RPMI7951 (cell line): Measurements from ENCODE around the gene MIB1. TPM values are rescaled to one million over a fixed set of nuclear protein-coding genes. Genes with fewer than 3 reads are reported as not detected.

Source experiments
- DNase-seq: peaks from one replicate; pipeline ENCODE4 v3.0.0-alpha.2; 2012; ENCODE audit warnings: low read depth
- total RNA-seq: library from RNA; depleted of rRNA; stranded (reverse); fragments of >200 nt; shearing (Covaris generic); gene quantifications from 2 replicates; pipeline ENCODE4 v1.2.3, GENCODE V29; 2014; rRNA removed

Gene MIB1
- total RNA-seq, 1 experiment from 2014 or later: 36.0 TPM

DNA sequence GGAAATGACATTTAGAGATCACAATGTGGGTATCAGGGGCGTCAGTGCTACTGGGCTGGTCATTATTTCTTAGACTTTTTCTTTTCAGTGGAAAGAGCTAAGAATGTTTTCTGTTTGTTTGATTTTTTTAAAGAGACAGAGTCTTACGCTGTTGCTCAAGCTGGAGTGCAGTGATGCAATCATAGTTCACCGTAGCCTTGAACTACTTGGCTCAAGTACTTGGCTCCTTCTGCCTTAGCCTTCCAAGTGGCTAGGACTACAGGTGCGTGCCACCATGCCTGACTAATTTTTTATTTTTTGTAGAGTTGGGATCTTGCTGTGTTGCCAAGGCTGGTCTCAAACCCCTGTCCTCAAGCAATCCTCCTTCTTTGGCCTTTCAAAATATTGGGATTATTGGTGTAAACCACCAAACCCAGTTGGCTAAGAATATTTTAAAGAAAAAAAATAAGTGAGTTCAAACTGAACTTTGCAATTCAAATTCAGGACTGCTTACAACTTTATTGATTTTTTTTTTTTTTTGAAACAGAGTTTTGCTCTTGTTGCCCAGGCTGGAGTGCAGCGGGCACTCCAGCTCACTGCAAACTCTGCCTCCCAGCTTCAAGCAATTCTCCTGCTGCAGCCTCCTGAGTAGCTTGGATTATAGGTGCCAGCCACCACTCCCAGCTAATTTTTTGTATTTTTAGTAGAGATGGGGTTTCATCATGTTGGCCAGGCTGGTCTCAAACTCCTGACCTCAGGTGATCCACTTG, 154.2 kb downstream of the MIB1 start:
- DNase-seq: no peak

DNA sequence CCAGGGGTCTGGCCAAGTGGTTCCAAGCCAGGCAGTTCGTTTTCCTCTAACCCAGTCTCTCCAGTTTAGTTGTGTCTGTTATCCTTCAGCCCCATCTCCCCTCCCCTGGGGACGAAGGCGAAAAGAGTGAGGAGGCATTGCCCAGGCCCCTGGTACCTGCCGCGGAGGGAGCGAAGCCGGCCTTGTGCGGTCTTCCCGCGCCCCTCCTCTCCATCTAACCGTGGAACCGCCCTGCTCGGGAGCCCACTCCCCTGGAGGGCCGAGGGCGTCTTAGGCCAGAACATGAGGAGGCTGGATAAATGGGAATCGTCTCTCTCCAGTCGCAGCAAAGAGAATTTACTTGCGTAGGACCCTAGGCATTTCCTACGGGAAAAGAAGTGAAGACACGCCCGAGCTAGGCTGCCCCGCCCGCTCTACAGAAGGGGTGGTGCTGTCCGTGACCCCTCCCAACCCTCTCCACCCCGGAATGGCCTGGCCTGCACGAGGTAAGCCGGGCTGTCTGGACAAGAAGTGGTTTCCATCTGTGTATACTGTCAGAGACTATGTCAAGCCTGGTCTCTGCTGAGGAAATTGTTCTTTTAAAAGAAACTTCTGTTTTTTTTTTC, 156.2 kb downstream of the MIB1 start:
- no peak for DNase-seq

DNA sequence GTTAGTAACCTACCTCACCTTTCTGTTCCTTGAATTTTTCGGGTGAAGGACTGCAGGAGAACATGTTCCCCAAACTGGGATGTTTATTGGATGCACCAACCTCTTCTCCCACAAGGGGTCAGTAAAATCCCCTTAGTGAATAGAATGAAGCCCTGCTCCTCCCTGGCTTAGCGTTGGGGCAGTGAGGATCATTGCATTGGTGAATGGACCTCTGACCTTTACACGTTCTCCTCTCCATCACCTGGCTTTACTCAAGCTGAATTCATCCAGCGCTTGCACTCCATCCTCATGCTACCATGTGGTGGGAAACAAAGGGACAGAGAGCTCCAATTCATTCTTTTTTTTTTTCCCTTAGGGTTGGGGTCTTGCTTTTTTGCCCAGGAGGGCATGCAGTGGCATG, 157.2 kb downstream of the MIB1 start:
- DNase-seq: peak; percentile 36

DNA sequence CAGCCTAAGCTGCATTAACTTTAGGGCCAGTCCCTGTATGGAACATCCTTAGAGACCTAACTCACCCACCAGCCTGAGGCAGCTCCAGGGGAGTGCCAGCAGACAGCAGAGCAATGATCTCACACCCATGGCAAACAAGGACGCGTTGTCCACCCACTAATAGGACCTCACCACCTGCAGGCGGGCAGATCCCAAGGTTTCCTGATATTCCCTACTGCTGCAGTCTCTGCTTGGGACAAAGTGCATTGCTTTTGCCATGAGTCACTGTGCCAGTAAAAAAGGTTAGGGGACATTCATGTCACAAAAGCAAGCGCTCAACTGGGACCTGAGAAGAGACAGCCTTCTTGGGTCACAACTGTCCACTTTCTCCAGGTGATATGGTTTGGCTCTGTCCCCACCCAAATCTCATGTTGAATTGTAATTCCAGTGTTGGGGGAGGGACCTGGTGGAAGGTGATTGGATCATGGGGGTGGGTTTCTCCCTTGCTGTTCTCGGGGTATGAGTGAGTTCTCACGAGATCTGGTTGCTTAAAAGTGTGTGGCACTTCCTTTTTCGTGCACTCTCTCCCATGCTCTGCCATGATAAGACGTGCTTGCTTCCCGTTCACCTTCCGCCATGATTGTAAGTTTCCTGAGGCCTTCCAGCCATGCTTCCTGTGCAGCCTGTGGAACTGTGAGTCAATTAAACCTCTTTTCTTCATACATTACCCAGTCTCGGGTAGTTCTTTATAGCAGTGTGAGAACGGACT, 160.2 kb downstream of the MIB1 start:
- DNase-seq: no peak

DNA sequence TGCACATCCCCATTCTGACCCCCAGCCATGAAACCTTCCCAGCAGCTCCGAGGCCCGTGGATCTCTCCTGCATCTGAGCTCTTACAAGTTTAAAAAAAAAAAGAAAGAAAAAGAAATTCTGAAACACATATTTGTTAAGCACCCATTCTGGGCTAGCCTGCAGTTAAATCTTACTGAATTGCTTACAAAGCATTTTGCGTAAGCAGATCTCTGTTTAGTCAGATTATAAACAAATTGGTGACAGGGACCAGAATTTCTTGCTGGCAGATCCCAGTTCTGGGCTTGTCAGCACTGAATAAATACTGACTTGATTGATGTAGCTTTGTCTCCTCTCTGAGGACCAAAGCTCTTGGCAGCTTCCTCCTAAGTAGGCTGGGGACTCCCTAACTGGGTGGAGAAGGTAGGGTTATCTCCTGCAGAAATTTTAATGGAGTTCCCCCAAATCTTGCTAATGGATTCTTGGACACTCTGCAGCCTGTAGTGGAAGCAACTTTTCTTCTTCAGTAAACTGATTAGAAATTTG, 160.9 kb downstream of the MIB1 start:
- no peak for DNase-seq

DNA sequence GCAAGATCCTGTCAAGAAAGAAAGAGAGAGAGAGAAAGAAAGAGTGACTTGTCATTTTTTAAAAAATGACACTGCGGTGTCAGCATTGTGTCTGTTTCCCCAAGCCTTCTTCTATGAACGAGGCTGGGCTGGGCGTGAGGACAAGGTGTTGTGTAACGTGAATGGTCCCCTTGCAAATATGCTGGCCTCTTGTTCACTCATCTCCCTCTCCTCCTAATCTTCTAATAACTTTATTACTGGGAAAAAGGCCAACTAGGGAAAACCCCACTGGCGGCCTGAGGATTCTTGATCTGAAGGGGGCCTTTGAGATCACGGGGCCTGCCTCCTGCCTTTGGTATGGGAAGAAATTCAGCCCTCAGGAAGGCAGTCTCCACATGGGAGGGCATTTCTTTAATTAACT, 163.1 kb downstream of the MIB1 start:
- DNase-seq: no peak

DNA sequence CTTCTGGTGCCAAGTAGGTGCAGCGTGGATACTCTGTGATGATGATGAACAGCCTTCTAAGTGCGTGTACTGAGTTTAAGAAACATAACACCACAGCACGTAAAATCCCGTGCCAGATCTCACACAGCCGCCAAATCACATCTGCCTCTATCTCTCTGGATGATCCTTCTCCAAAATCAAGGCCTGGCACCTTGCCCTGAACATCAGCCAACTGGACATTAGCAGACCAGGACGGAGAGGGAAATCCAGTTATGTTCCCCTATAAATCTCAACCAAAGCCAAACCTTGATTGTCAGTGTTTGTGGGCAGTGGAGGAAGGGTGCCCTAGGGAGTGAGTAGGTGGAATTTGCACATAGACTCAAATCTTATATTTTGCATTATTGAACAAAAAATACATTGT, 164.3 kb downstream of the MIB1 start:
- no peak for DNase-seq

DNA sequence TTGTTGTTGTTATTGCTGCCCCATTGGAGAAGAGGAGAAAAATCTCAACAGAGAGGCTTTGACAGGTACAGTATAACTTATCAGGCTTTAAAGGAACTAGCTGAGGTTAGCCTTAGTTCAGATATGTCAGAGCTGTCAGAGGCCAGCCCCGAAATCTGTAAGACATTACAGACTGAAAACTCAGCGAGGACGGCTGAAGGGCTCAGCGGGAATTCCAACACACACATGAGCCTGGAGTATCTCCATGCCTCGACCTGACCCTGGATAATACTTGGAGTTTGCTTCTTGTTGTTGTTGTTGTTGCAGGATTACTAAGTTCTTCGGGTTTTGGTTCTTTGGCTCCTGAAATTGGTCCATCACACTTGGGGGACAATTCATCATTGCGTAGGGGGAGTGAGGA, 166.9 kb downstream of the MIB1 start:
- DNase-seq: no peak

DNA sequence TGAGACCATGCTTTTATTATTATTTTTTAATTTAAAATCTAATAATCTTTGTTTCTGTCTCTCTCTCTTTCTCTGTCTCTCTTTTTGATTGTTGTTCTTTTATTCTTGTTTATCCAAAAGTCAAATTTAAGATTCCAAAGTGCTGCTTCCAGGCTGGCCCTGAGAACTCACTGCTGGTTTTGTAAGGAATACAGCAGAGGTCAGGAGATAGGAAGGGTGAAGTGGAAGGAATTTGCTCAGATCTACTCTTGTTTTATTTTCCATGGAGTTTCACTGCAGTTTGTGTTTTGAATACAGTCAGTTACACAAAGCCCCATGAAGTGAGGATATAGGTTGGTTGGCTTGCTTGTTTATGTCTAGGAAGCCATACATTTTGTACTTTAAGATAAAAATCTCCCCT, 168.1 kb downstream of the MIB1 start:
- no peak for DNase-seq

DNA sequence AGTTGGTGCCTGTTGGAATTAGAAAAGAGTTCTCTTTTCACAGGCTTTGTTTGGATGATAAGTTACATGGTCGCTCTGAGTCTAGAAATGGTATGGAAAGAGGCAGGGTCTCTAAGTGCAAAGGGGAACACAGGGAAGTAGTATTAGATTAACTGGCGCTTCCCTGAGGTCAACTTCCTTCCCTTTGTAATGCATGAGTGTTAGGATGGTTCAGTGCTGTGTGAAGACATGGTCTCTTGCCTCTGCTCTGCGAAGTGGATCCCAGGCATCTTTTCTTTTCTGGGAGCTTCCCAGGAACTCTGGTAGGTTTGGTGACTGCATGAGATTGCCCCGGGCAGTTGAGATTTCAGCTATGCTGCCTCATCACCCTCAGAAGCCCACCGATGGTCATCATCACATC, 170.3 kb downstream of the MIB1 start:
- no peak for DNase-seq

DNA sequence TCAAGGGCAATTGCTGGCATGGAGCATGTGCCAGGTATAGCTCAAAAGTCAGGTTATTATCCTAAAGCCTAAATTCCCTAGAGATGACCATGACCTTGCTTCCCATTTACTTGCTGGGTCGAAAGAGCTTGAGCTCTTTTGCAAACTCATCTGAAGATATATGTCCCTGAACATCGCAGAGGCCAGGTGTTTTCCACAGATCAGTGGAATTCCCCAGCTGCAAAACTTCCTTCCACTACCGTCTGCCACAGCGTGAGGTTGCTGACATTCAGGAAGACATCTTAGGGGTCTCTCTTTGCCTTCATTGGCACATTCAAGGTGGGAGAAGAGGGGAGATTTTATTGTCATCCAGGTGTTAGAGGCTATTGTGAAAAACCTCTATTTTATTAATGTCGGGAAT, 171.0 kb downstream of the MIB1 start:
- no peak for DNase-seq

DNA sequence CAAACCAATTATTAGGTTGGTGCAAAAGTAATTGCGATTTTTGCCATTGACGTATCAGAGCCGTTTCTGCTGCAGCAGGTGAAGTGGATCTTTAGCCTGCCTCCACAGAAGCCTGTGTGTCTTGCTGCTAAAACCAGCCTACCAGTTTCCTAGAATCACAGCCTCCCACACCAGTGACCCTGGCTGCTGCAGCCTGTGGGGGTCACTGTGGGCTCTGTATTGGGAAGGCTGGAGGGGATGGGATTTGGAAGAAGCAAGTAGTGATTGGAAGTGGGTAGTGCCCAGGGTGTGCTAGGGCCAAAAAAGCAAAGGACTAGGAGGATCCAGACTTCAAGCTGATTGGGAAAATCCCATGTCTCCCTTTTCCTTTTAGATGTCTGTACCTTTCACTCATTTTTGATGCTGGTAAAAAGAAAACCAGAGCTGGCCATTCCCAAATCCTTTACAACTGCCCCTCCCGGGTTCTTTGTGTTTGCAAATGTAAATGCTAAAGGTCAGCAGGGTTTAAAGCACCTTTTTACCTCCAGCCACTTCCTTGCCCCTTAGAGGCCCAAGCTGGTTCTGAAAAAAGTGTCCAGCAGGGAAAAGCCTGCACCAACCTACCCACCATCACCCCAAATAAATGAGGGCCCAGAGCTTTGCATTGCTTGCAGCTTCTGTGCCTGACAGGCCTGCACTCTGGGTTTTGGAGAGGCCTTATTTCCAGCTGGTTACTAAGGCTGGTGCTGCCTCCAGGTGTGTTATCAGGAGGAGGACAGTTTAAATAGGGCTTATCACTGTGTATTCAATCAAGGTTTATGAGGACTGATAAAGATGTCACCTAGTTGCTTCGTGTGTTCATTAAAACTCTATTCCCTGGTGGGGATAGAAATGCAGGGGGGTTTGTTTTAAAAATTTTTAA, 172.0 kb downstream of the MIB1 start:
- DNase-seq: no peak

DNA sequence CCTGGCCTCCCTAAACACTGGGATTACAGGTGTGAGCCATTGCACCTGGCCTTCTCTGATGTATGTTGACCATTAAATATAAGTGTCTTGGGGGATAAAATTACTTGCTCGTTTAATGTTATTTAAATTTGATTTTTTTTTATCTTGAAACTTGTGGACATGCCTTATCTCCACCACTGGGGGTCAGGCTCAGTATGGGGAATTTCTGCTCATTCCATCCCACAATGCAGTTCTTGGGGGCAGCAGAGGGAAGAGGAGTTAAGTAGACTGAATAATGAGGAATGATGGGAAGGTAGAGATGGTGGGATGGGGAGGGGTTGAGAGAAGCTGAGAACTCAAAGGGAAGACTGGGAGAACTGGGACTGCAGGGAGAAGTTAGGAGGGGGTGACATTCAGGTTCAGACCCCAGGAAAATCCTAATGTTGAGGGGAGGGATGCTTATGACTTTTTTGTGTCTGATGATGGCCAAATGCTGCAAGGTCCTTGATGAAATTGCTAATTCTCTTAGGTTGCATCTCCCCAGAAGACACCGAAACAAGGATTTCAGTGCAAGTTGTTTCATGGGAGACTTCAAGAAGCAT, 174.2 kb downstream of the MIB1 start:
- DNase-seq: peak; percentile 55

DNA sequence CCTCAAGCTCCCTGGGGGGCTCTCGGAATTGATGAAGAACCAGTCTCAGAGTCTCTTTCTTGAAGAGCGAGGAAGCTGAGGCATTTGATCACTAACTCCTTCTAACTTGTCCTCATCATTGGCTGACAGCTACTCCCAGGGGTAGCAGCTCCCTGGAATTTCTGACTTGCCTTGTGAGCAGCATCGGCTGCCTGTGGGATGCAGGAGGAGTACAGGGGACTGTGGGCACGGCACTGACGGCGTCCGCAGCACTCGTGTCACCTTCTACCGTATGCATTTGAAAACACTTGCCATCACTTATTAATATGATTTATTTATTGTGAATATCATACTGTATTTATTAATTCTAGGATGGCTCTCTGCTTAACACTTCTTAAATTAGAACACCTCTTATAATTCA, 175.0 kb downstream of the MIB1 start:
- DNase-seq: no peak

DNA sequence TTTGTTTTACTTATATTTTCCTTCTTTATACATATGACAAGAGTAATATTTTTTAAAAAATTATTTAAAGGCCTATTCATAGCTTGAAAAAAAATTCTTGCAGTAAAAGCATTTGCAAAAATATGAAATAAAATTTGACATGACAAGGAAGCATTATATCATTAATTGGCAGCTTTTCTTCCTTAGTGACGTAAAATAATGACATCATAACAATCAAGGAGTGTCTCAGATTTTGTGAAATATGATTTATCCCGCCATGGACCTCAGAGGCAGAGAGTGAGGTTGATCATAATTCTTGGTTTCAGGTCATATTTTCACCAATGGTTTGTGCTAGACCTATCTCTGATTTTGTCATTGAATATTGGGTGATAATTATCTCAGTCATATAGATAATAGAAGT, 176.0 kb downstream of the MIB1 start:
- DNase-seq: no peak

DNA sequence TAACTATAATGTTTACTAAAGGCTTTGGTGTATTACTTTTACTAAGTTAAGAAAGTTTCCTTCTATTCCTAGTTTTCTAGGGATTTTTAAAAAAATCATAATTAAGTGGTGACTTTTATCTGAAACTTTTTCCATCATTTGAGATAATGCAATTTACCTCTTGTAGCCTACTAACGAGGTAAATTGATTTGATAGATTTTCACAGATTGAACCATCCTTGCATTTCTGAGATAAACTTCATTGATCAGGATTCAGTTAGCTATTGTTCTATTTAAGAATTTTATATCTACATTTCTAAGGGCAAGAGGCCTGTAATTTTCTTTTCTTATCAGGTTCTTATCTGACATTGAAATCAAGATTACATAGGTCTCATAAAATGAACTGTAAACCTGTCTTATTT, 178.1 kb downstream of the MIB1 start:
- no peak for DNase-seq

Other genes starting within 250 kb of the MIB1 start
- 13.9 and 17.1 TPM in 2 replicates for gene ESCO1, start 140.1 kb upstream of the MIB1 start, total RNA-seq
- gene SNRPD1, start 128.5 kb upstream of the MIB1 start, total RNA-seq: 30.2 and 30.6 TPM in 2 replicates
- 20.1 and 20.3 TPM in 2 replicates for gene ABHD3, start 36.0 kb upstream of the MIB1 start, total RNA-seq